ENCODE measurements around the gene KIAA0319L. TPM values are rescaled to one million over a fixed set of nuclear protein-coding genes. Genes with fewer than 3 reads are reported as not detected.

KIAA0319L gene
- total and polyA plus RNA-seq, 3 experiments from 2014 or later: 28.5 to 30.4 (median 29.3) TPM

DNA sequence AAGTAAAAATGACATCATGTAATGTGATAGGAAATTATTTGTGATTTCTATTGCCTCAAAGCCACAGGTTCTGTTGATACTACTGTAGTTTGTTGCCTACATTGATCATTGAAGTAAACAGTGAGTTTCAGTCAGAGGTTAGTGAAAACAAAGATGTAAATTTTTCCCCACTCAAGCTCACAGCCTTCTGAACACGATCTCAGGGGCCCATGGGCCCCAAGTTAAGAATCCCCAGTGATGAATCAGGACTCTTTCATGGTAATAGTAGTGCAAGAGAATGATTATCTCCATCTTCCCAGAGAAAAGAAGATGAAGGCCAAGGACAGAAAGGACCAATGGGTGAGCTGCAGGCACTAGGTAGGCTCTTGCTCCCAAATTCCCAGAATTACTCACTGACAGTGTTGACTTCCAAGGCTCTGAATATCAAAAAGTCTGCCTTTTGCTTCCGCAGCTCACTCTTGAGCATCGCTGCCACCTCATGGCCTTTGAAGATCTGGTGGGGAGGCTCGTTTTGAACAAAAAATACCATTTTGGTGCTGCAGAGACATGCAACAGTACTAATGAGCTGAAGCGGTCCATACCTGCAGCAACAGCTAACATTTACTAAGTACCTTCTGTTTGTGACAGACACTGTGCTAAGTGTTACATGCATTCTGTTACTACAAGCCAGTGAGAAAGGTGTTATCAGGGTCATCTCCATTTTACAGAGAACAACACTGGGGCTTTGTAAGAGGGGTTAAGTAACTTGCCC lies 113.3 kb downstream of the KIAA0319L start:
- peaks cover 66% of the 10 kb centered on the region for H3K36me3 ChIP-seq (ENCODE audit: insufficient read depth, low read length)

DNA sequence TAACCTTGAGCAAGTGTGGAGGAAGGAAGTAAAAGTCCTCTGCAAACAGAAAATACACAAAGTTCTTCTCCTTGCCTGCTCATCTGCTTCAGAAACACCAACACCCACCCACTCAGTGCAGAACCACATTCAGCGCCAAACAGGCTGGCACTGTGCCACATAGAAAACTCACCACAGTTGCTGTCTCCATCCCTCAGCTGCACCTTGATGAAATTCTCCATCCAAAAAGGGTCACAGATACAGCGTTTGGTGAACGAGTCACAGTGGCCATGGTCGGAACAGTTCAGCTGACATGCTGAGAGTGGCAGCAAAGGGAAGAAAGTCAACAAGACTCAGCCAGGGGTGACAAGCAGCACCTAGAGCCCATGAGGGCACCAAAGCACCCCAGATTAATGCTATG lies 114.5 kb downstream of the KIAA0319L start:
- peaks cover 60% of the 10 kb centered on the region for H3K36me3 ChIP-seq (ENCODE audit: insufficient read depth, low read length)
- H3K4me1 ChIP-seq (ENCODE audit: insufficient read depth, low read length): peaks cover 8% of the 10 kb centered on the region
- Mint-ChIP-seq H3K9me3 (no peaks in the 10 kb centered on the region), H3K27me3 (no peaks in the 10 kb centered on the region), H3K4me1 (peaks cover 0 to 5% (median 5%) of the 10 kb centered on the region in 3 donors), H3K4me3 (no peak overlapping the region), H3K27ac (peak overlapping the region in 3 of 8 donors; percentile 19 to 84 (median 73)), H3K36me3 (peaks cover 14 to 61% (median 27%) of the 10 kb centered on the region in 3 donors)
- no peaks in the 10 kb centered on the region for H3K9me3 ChIP-seq (ENCODE audit: low read length)
- peak in 1 of 5 donors; percentile 30 for DNase-seq
- ChIA-PET POLR2A (no interaction called here), CTCF (interaction anchor here (1.6 kb wide), 1 partner anchor 8 kb away, joined by 5 read pairs; no protein-coding TSS in a partner anchor)
- no peak overlapping the region for H3K4me3 ChIP-seq (ENCODE audit: low read length)
- H3K27ac ChIP-seq (ENCODE audit: low read depth, low read length): no peak overlapping the region
- no peaks in the 10 kb centered on the region for H3K27me3 ChIP-seq (ENCODE audit: insufficient read depth, low read length, poor library complexity, severe bottlenecking)

More for the DNA sequence above, 113.3 kb downstream of the KIAA0319L start:
- POLR2A ChIA-PET: no interaction called here
- no peak overlapping the region for H3K4me3 Mint-ChIP-seq
- no peaks in the 10 kb centered on the region for H3K27me3 Mint-ChIP-seq
- no peaks in the 10 kb centered on the region for H3K9me3 Mint-ChIP-seq
- Histone ChIP-seq H3K4me1 (ENCODE audit: insufficient read depth, low read length) (peaks cover 8% of the 10 kb centered on the region), H3K9me3 (ENCODE audit: low read length) (no peaks in the 10 kb centered on the region), H3K27me3 (ENCODE audit: insufficient read depth, low read length, poor library complexity, severe bottlenecking) (no peaks in the 10 kb centered on the region), H3K27ac (ENCODE audit: low read depth, low read length) (no peak overlapping the region), H3K4me3 (ENCODE audit: low read length) (no peak overlapping the region)
- no peak for DNase-seq
- CTCF ChIA-PET: interaction anchor here (2.8 kb wide), 1 partner anchor 121 kb away, joined by 12 read pairs; no protein-coding TSS in a partner anchor
- peaks cover 0 to 5% (median 5%) of the 10 kb centered on the region in 3 donors for H3K4me1 Mint-ChIP-seq
- peaks cover 20 to 63% (median 30%) of the 10 kb centered on the region in 3 donors for H3K36me3 Mint-ChIP-seq
- H3K27ac Mint-ChIP-seq: peak overlapping the region in 1 of 8 donors; percentile 23

GRCh38 chr1:35441926-35442579 lies 115.2 kb downstream of the KIAA0319L start:
- Mint-ChIP-seq H3K4me1 (peaks cover 0 to 5% (median 5%) of the 10 kb centered on the region in 3 donors), H3K27me3 (no peaks in the 10 kb centered on the region), H3K9me3 (no peaks in the 10 kb centered on the region), H3K4me3 (no peak overlapping the region), H3K36me3 (peaks cover 8 to 62% (median 26%) of the 10 kb centered on the region in 3 donors), H3K27ac (peak overlapping the region in 1 of 8 donors; percentile 20)
- Histone ChIP-seq H3K36me3 (ENCODE audit: insufficient read depth, low read length) (peaks cover 58% of the 10 kb centered on the region), H3K27ac (ENCODE audit: low read depth, low read length) (no peak overlapping the region), H3K9me3 (ENCODE audit: low read length) (no peaks in the 10 kb centered on the region), H3K4me3 (ENCODE audit: low read length) (no peak overlapping the region), H3K27me3 (ENCODE audit: insufficient read depth, low read length, poor library complexity, severe bottlenecking) (no peaks in the 10 kb centered on the region), H3K4me1 (ENCODE audit: insufficient read depth, low read length) (peaks cover 8% of the 10 kb centered on the region)
- CTCF ChIA-PET: interaction anchor here (1.6 kb wide), 1 partner anchor 9 kb away, joined by 5 read pairs; no protein-coding TSS in a partner anchor
- no peak for DNase-seq
- POLR2A ChIA-PET: no interaction called here

DNA sequence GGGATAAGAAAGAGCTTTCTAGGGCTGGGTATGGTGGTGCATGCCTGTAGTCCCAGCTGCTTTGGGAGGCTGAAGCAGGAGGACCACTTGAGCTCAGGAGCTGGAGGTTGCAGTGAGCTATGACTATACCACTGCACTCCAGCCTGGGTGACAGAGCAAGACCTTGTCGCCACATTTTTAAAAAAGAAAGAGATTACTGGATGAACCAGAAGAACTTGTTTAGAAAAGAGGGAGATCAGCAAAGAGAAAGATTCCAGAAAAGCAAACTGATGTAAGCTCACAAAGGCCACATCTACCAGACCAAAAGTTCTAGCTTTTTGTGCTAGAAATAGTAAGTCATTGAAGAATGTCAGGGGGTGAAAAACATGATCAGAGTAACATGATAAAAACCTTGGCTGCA lies 117.6 kb downstream of the KIAA0319L start:
- POLR2A ChIA-PET: no interaction called here

GRCh38 chr1:35437200-35437599 lies 120.0 kb downstream of the KIAA0319L start:
- ChIA-PET CTCF (interaction anchor here (1.0 to 1.8 kb wide), 3 partner anchors 13 to 128 kb away, joined by 3 to 7 read pairs (median 4); no protein-coding TSS in a partner anchor), POLR2A (no interaction called here)
- H3K27ac Mint-ChIP-seq: peak overlapping the region in 6 of 8 donors; percentile 1 to 91 (median 20)
- no peak for DNase-seq
- peaks cover 51% of the 10 kb centered on the region for H3K36me3 ChIP-seq (ENCODE audit: insufficient read depth, low read length)
- H3K4me3 Mint-ChIP-seq: no peak overlapping the region
- H3K27me3 ChIP-seq (ENCODE audit: insufficient read depth, low read length, poor library complexity, severe bottlenecking): no peaks in the 10 kb centered on the region
- peaks cover 10 to 95% (median 34%) of the 10 kb centered on the region in 3 donors for H3K36me3 Mint-ChIP-seq
- no peaks in the 10 kb centered on the region for H3K27me3 Mint-ChIP-seq
- H3K9me3 Mint-ChIP-seq: no peaks in the 10 kb centered on the region
- H3K4me3 ChIP-seq (ENCODE audit: low read length): no peak overlapping the region
- H3K9me3 ChIP-seq (ENCODE audit: low read length): no peaks in the 10 kb centered on the region
- peaks cover 0 to 8% (median 0%) of the 10 kb centered on the region in 3 donors for H3K4me1 Mint-ChIP-seq
- no peak overlapping the region for H3K27ac ChIP-seq (ENCODE audit: low read depth, low read length)
- peaks cover 3% of the 10 kb centered on the region for H3K4me1 ChIP-seq (ENCODE audit: insufficient read depth, low read length)

More for the DNA sequence above, 117.6 kb downstream of the KIAA0319L start:
- Mint-ChIP-seq H3K36me3 (peaks cover 10 to 86% (median 35%) of the 10 kb centered on the region in 3 donors), H3K27ac (peak overlapping the region in 5 of 8 donors; percentile 0 to 84 (median 55)), H3K9me3 (no peaks in the 10 kb centered on the region), H3K4me1 (peaks cover 0 to 5% (median 5%) of the 10 kb centered on the region in 3 donors), H3K4me3 (no peak overlapping the region), H3K27me3 (no peaks in the 10 kb centered on the region)
- Histone ChIP-seq H3K36me3 (ENCODE audit: insufficient read depth, low read length) (peaks cover 68% of the 10 kb centered on the region), H3K9me3 (ENCODE audit: low read length) (no peaks in the 10 kb centered on the region), H3K27ac (ENCODE audit: low read depth, low read length) (no peak overlapping the region), H3K27me3 (ENCODE audit: insufficient read depth, low read length, poor library complexity, severe bottlenecking) (no peaks in the 10 kb centered on the region), H3K4me1 (ENCODE audit: insufficient read depth, low read length) (peaks cover 8% of the 10 kb centered on the region), H3K4me3 (ENCODE audit: low read length) (no peak overlapping the region)
- DNase-seq: no peak
- CTCF ChIA-PET: interaction anchor here (1.3 to 2.1 kb wide), 3 partner anchors 9 to 14 kb away, joined by 3 to 7 read pairs (median 3); no protein-coding TSS in a partner anchor

GRCh38 chr1:35436078-35436477 lies 121.1 kb downstream of the KIAA0319L start:
- no peaks in the 10 kb centered on the region for H3K4me1 ChIP-seq (ENCODE audit: insufficient read depth, low read length)
- ChIA-PET POLR2A (no interaction called here), CTCF (interaction anchor here (1.5 to 1.8 kb wide), 2 partner anchors 15 to 129 kb away, joined by 4 to 7 read pairs; no protein-coding TSS in a partner anchor)
- H3K4me1 Mint-ChIP-seq: peaks cover 0 to 13% (median 5%) of the 10 kb centered on the region in 3 donors
- no peaks in the 10 kb centered on the region for H3K9me3 Mint-ChIP-seq
- no peak overlapping the region for H3K27ac Mint-ChIP-seq
- peaks cover 44% of the 10 kb centered on the region for H3K36me3 ChIP-seq (ENCODE audit: insufficient read depth, low read length)
- H3K9me3 ChIP-seq (ENCODE audit: low read length): no peaks in the 10 kb centered on the region
- H3K4me3 ChIP-seq (ENCODE audit: low read length): no peak overlapping the region
- no peaks in the 10 kb centered on the region for H3K27me3 Mint-ChIP-seq
- no peak for DNase-seq
- peaks cover 10 to 90% (median 29%) of the 10 kb centered on the region in 3 donors for H3K36me3 Mint-ChIP-seq
- H3K4me3 Mint-ChIP-seq: no peak overlapping the region
- no peak overlapping the region for H3K27ac ChIP-seq (ENCODE audit: low read depth, low read length)
- H3K27me3 ChIP-seq (ENCODE audit: insufficient read depth, low read length, poor library complexity, severe bottlenecking): no peaks in the 10 kb centered on the region

- ChIA-PET CTCF (interaction anchor here (1.3 kb wide), 1 partner anchor 17 kb away, joined by 3 read pairs; no protein-coding TSS in a partner anchor), POLR2A (no interaction called here)
- peaks cover 30% of the 10 kb centered on the region for H3K36me3 ChIP-seq (ENCODE audit: insufficient read depth, low read length)
These were observed 122.5 kb downstream of the KIAA0319L start for GRCh38 chr1:35434703-35435102.

More at GRCh38 chr1:35434703-35435102, 122.5 kb downstream of the KIAA0319L start:
- Mint-ChIP-seq H3K27ac (peak overlapping the region in 2 of 8 donors; percentile 2 to 17), H3K4me3 (no peak overlapping the region), H3K27me3 (no peaks in the 10 kb centered on the region), H3K4me1 (peaks cover 0 to 14% (median 5%) of the 10 kb centered on the region in 3 donors), H3K9me3 (no peaks in the 10 kb centered on the region), H3K36me3 (peaks cover 15 to 80% (median 29%) of the 10 kb centered on the region in 3 donors)
- no peaks in the 10 kb centered on the region for H3K9me3 ChIP-seq (ENCODE audit: low read length)
- no peak overlapping the region for H3K27ac ChIP-seq (ENCODE audit: low read depth, low read length)
- no peak for DNase-seq
- no peak overlapping the region for H3K4me3 ChIP-seq (ENCODE audit: low read length)
- no peaks in the 10 kb centered on the region for H3K4me1 ChIP-seq (ENCODE audit: insufficient read depth, low read length)
- no peaks in the 10 kb centered on the region for H3K27me3 ChIP-seq (ENCODE audit: insufficient read depth, low read length, poor library complexity, severe bottlenecking)
